Stimulated activated CD4-positive, alpha-beta T cell treated with anti-CD3 and anti-CD28 coated beads, Interleukin-1b, Interleukin-23, amount 100 ng/mL, for 48 hours (primary cell): Measurements from ENCODE around the gene MVD.

ENCODE experiments used
- DNase-seq: peaks from one replicate; pipeline ENCODE4 v3.0.0-alpha.2; 2020

The MVD gene

DNA sequence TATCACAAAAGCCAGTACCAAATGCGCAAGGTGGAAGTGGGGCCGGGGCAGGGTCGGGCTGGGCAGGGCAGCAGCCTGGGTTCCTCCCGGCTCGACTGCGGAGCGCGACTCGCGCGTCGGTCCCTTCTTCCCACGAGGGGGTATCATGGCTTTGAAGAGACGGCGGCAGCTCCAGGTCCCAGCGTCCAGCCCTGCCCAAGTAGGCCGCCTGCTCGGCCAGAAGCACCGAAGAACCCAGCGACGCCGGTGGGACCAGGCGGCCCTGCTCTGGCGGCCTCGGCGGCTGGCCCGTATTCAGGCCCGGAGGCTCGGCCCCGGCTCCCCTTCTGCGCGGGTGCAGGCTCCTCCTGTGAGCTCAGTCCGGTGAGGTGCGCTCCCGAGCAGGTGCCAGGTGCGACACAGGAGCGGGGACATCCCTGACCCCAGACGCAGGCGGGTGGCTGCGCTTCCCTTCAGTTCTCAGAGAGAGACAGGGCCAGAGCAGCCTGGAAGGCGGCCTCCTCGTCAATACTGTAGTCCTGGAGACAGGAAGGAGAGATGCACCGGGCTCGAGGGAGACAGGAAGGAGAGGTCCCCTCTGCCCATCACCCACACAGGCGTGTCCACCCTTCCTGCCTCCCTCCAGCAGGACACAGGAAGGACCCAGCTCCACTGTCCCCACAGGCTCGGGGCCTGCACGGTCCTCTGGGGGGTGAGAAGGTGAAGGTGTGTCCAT, 34.4 kb upstream of the MVD start:
- no peak for DNase-seq

DNA sequence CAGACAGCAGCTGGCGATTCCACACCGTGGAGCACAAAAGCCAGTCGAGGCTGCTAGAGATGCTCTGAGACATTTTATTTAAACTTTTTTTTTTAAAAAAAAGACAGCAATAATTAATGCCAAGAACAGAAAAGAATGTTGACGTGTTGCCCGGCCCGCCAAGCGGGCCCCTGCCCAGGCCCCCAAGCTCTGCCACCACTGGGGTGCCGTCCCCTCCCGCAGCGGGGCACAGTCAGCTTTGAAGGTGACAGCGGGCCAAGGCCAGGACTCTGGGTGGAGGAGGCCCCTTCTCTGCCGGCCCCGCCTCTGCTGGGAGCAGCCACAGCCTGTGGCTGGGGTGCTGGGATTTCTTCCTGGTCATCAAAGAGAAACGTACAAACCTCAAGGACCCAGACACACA, 33.5 kb upstream of the MVD start:
- no peak for DNase-seq

DNA sequence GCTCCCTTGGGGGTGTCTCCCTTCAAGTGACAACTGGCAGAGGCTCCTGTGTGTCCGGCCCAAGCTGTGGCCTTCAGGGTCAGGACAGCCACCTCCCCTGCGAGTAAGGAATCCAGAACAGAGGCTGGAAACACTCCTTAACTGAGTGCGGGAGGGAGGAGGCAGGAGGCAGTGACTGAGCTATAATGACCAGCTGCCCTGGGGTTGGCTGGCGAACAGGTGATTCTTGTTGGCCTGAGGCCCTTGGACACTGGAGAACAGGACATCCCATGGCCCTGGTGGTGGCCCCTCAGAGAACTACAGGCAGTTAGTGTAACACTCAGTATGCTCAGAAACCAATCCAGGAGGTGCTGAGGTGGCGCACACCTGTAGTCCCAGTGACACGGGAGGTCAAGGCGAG, 32.9 kb upstream of the MVD start:
- DNase-seq, result no peak

DNA sequence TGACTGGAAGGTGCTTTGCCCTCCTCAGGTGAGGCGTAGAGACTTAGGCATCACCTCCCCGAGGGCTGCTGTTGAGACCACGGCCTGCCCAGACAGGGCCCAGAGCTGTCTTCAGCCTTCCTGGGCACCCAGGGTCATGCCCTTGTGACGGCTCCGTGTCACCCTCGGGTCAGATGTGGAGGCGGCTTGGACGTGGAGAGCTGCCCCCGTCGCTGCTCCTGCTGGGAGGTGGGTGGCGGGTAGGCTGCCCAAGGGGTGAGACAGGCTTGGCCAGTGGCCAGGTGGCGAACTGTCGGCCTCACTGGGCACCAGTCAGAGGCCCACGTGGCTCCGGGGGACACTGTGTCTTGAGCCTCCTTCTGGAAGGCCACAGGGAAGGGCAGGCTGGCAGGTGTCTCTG, 32.3 kb upstream of the MVD start:
- DNase-seq, result no peak

DNA sequence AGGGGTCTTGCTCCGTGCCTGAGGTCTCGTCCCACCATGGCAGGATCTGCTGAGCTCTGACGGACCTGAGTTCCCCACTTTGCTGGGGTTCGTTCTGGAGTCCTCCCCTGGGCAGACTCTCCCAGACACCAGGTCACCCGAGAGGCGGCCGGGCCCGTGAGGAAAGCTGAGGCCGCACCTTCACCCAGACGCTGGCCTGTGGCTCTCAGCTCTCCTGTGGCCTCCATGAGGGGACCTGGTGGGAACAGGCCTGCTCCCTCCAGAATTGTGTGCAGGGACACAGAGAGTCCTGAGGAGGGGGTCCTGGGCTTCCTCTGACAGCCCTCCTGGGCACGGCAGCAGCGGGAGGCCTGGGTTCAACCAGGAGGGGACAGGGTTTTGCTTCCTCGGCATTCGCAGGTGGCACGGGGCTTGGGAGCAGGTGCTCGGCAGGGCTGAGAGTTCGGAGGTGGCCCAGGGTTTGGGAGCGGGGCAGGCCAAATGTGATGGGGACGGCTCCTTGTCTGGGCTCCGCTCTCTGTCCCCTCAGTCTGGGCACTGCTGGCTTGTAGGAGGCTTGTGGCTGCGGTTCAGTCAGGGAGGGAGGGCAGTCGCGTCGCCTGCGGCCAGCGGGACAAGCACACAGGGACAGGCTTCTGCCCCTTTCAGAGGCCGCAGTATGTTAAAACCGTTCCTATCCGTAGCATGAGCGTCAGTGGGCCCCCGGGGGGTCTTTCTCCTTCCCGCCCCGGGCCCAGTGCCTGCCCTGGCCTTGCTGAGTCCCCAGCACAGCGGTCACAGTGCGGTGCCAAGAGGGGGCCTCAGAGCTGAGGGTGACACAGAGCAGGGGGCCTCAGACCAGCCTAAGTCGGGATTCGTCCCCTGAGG, 31.6 kb upstream of the MVD start:
- DNase-seq, result no peak

DNA sequence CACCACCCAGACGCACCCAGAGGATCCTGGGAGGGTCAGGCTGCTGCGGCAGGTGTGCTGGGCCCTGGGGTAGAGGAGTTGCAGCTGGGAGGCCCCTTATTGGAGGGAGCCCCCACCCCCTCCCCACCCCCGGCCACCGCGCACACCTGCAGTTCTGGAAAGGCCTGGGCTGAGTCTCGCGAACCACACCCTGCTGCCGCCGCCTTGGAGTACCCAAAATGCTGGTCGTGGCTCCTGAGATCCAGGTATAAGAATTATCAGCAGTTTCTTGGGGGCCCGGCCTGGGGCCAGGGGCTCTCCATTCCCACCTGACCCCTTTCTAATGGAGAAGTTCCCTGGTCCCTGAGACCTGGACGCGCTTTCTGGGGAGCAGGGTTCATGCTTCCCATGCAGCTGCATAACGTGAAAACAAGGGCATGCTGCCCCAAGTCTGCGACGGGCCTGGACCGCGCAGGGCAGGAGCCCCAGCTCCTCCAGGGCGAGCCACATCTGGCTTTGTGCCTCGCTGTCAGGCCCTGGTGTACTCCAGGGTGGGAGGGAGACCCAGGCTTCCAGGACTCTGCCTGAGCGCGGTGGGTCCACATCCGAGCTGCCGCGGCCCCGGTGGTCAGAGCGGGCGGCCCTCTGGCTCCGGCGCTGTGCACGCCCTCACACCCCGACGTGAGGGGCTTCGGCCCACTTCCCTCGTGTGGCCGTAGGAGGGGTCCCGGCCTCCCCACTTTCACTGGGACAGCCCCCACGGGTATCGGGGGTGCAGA, 30.7 kb upstream of the MVD start:
- DNase-seq, result no peak

DNA sequence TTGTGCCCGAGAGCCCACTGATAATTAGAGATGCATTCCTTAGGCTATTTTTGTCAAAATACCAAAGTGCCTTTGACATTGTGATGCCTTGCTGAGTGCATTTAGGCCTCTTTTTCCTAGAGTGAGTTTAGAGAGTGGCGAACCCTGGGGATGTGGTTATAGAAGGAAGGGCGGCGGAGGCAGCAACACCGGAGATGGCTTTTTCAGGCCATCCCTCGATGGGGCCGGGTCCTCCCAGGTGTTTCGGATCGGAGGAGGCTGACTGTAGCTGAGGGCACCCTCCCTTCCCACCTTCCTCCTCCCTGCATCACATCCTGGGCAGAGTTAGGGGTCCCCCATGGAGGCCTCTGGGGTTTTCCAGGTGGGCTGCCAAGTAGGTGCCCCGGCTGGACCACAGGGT, 30.0 kb upstream of the MVD start:
- DNase-seq, result no peak

DNA sequence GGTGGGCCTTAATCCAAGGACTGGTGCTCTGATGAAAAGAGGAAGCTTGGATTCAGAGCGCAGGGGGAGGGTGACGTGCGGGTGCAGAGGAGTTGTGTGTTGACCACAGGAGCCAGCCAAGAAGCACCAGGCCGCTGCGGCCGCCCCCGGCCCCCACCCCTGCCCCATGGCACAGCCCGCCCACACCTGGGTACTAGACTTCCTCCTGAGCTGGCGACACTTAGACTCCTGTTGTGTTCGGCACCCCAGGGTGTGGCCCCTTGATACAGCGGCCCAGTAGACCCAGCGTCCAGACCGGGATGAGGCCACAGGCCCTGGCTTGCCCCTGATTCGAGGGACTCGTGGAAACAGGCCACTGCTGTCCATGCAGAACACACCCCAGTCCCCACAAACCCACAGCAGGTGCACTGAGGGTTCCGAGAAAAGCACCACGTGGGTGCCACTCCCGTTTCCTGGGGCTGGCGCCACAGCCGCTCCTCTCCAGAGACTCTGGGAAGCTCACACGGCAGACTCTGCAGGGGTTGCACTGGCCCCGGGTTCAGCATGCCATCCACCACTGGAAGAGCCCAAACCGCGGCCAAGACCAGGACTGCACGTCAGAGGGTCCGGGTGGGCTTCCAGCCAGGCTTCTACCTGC, 29.2 kb upstream of the MVD start:
- no peak for DNase-seq

DNA sequence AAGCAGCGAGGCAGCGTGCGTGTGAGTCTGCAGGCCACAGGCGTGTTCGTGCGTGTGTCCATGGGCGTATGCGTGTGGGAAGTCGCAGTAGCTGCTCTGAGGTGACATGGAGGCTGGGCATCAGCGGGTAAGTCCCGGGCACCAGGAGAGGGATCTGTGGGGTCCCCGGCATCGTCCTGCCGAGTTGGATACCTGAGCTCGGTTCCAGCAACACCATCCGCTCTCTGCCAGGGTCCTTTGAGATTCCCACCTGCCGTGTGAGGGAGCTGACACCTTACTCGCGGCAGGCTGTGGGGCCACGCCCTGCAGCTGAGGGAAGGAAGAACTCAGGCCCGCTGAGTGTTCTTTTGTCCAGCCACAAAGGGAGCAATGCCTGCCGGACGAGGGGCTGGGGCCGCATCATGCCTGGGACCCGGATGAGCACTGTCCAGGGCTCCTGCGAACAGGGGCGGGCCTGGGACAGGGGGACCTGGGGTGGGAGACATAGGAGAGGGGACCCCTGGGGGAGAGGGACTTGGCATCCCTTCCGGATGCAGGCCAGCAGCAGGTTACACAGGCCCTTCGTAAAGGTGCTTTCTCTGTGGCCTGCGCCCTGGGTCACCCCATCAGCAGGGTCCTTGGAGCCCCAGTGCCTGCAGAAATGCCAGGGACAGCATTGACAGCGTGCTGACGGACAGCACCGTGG, 28.4 kb upstream of the MVD start:
- no peak for DNase-seq

DNA sequence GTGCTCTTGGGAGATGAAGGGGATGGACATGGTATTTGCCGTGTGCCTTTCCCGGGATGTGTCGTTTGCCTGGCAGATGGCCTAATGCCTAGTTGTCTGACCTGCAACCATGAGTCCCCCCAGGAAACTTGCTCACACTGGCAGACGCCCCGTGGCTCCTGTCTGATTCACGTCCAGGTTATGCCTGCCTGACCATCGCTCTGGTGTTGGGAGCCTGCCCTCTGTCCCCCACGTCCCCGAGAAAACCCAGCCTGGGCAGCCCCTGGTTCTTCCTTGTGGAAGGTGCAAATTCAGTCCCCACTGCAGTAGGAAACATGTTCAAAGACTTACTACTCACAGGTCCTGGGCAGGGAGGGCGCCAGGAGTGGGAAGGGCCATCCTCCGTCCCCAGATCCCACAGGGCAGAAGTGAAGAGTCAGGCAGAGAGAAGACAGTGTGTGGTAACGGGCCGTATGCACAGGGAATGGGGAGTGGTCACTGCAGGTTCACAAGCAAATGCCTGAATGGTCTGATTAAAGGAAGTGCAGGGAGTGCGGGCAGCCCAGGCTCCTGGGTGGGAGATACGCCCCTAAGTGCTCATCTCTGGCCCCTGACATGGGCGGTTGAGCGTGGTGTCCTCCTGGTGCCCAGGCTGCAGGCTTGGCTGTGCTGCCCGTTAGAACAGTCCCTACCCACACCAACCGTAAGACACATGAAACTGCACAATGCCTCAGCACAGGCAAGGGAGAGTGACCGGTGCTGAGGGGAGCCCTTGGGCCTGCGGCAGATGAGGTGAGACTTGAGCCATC, 27.6 kb upstream of the MVD start:
- DNase-seq, result no peak

DNA sequence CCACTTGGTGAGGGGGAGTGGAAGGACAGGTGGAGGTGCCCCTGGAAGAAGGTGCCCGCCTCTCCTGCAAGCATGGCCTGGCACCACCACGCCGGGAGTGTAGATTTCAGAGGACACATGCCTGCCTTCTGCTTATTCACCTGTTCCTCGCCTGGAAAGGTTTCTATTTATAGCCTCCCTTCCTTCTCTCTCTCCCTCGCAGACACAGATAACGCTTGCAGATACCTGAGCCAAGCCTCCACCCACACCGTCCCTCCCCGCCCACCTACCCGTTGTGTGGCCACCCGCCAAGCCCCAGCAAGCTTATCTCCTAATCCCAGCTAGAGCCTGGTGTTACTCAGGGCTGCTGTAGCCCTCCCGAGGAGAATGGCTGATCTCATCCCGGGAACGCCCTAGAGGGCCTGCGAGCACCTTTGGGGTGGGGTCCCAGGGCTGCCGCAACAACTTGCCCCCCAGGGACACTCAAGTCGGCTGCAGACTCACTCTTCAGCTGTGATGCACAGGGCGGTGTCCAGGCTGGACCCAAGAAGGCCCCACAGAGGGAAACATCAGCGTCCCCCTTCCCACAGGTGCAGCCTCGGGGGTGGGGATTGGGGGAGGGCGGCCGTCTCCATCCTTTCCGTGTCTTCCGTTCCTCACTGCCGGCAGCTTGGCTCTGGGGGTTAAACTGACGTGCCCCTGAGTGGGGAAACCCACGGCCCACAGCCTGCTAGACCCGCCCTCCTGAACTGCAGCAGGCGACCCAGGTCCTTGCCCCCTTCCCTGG, 25.3 kb upstream of the MVD start:
- no peak for DNase-seq

DNA sequence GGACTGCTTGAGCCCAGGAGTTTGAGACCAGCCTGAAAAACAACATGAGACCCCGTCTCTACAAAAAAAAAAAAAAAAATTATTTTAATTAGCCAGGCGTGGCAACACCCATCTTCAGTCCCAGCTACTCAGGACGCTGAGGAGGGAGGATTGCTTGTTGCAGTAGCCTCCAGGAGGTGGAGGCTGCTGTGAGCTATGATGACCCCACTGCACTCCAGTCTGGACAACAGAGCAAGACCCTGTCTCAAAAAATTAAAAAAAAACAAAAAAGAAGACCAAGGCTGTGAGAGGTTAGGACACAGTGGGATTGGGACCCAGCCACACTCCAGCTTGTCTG, 24.8 kb upstream of the MVD start:
- DNase-seq, result no peak

DNA sequence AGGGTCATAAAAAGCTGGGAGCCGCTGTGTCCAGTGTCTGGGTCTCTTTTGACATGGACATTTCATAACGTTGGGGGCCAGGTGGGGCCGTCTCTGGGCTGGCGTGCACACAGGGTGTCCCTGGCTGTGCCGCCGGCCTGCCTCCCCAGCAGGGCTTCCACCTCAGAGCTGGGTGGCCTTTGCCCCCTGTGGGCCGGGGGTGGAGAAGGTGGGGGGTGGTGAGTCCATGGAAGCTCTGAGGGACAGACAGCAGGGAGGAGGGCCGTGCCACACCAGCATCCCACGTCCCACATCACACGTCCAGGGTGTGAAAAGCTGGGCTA, 24.3 kb upstream of the MVD start:
- no peak for DNase-seq

DNA sequence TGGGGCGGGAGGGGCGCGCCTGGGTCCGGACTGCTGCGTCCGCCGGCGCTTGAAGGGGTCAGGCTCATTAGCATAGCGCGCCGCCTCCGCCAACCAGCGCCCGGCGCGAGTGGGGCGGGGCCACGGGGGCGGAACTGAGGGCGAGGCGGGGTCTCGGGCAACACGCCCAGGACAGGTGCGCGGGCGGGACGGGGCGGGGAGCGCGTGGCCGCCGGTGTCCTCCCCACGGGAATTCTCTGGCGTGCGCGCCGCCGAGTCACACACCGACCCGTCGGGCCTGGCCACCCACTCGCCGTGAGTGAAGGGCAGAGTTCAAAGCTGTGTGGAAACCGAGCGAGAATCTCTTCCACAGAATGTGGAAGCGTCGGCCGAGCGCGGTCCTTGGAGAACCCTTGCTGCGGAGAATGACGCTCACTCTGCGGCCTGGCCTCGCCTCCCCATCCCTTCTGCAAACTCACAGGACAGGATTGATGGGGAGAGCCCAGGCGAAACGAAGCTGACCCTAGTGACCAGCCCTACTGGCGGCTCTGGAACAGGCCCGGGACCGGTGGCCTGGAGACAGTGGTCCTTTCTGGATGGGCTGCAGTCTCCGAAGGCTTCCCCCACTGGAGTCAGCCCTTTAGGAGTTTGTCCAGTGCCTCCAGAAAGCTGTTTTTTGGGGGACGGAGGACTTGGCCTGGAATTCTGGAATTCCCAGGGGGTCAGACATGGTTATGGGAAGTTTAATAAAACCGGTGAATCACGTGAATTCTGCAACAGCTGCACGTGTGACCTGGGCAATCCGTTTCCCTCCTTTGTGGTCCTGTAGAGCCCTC, 23.8 kb upstream of the MVD start, which contains the start of gene SNAI3:
TSS of gene SNAI3 (minus strand) at position 69 of the 815 bp plus-strand sequence. CDS start 101 bp downstream, outside the sequence.
- DNase-seq, result peak; percentile 83

DNA sequence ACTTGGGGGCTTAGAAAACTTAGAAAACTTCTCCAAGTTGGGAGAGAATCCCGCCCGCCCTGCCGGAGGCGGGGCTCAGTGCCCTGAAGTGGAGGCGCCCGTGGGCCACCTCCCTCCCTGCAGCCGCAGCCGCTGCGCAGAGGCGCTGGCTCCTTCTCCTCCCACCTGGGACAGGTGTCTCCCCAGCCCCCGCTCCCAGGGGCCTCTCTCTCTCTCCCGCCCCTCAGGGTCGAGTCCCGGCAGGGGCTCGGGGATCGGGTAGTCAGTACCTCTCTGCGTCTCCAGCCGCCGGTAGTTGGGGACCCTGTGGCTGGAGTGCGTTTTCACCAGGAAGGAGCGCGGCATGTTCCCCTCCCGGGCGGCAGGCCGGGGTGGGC, 23.2 kb upstream of the MVD start:
- DNase-seq, result no peak

DNA sequence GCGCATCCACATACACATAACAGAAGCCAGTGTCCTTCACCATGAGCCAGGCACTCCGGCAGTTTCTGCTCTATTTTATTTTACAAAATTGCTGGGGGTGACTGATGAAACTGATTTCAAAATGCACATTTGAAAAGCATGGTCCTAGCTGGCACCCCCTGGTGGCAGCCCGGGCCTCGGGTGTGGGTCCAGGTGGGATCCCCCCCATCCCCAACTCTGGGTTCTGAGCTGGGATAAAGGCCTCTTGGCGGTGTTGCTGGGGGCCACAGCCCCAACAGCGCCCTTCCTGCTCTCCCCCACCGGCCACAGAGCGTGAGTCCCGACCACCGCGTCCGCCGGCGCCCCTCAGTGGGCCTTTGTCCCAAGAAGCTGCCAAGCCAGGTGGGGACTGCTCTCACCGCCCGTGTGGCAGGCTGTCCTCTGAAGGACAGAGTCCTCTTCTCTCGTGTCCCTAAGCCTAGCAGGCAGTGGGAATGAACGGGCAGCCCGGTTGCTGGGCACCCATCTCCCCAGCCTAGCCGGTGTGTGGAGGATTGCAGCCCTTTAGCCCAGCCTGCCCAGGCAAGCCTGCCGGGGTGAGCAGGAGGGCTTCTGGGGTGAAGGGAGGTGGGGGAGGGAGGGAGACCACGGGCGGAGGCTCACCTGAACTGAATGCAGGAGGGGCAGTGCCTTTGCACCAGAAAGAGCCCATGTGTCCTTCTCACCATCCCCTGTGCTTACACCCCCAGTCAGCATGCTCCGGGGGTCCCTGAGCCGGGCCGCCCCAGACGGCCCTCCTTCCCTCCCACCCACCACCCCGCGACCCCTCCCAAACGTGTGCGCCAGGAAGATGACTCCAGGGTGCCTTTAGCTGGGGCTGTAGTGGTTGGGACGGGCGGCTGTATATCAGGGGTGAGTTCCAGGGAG, 22.5 kb upstream of the MVD start:
- DNase-seq, result peak; percentile 71

DNA sequence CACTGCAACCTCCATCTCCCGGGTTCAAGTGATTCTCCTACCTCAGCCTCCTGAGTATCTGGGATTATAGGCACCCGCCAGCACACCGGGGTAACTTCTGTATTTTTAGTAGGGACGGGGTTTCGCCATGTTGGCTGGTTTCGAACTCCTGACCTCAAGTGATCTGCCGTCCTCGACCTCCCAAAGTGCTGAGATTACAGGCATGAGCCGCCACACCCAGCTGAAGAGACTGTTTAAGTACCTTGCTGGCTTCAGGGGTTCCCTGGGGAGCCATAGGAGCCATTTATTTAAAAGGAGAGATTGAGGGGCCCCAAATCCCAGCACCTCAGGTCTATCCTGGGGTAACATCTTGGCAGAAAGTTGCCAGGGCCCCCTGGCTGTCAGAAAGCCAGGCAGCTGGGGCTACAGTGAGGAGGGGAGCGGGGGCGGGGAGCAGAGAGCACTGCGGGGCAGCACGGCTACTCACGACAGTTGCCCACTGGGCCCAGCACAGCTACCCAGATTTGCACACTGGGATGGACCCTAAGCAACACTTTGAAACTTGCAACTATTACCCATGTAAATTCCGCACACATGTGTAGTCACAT, 21.8 kb upstream of the MVD start:
- DNase-seq, result no peak

DNA sequence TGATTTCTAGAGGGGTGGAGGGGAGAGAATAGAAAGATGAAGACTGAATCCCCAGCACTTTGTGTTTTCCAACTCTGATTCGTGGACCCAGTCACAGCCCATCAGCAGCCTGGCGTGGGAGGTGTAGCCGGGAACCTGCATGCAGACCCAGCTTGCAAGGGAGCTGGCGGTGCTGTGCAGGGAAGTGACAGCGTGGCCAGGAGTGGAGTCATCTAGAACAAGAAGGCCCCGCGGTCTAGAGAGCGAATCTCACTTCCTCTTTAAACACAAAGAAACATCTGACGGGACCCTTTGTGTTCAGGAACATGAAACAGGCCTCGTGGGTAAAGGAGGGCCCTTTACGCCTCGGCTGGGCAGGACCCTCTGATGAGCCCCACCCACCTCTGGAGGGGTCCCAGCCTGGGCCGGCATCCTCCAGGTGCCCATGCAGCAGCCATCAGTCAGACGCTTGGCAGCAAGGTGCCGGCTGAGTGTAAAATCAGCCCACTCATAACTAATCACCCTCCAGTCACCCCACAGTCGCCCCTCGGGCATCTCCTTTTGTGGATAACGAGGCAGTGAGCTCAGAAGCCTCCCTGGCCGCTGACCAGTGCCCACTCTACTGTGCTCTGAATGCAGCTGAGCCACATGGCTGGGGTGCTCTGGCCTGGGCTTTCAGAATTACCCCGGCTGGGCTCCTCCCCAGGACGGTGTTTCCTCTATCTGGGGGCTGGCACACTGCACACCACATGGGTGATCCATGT, 19.0 kb upstream of the MVD start:
- peak; percentile 87 for DNase-seq
